H1 (cell line): ENCODE measurements around the gene PLPPR2. TPM values are rescaled to one million over a fixed set of nuclear protein-coding genes. Genes with fewer than 3 reads are reported as not detected.

Source experiments
- CTCF ChIA-PET: fragments of 300-600 bp; sonication (Branson Sonifier 250); formaldehyde crosslinking; loops from one replicate; lab custom pipeline; 2021; ENCODE audit not compliant: partially characterized antibody; lab: Charles Lee
- POLR2A ChIA-PET: fragments of 300-600 bp; sonication (Branson Sonifier 250); formaldehyde crosslinking; loops from one replicate; lab custom pipeline; 2021; ENCODE audit warnings: inconsistent platforms; ENCODE audit not compliant: partially characterized antibody; lab: Charles Lee
- DNase-seq, 2 experiments: peaks; one replicate each; pipeline versions ENCODE4 v3.0.0 to v3.0.0-alpha.2; 2010 to 2022; ENCODE audit warnings: low spot score in 2 of 2, low read depth in 1 of 2, mixed read lengths in 1 of 2
- FAIRE-seq: peaks from 2 replicates; lab custom pipeline; 2011; peaks lifted over from hg19 to GRCh38; lab: Jason Lieb, UNC
- H2AFZ ChIP-seq: 2 replicates; pipeline ENCODE4 v1.8.1; 2012; ENCODE audit warnings: low read length, inconsistent platforms
- H2AK5ac ChIP-seq: 2 replicates; pipeline ENCODE4 v1.6.1; 2013; ENCODE audit warnings: low read depth, low read length
- H2BK120ac ChIP-seq: replicated peaks from 2 replicates; pipeline ENCODE3; 2013; ENCODE audit warnings: low read depth, low read length, inconsistent platforms
- H2BK12ac ChIP-seq: 2 replicates; pipeline ENCODE4 v1.6.1; 2013; ENCODE audit warnings: low read depth, low read length
- H2BK15ac ChIP-seq: 2 replicates; pipeline ENCODE4 v1.6.1; 2013; ENCODE audit warnings: low read length
- H2BK20ac ChIP-seq: 2 replicates; pipeline ENCODE4 v1.6.1; 2013; ENCODE audit warnings: low read length
- H2BK5ac ChIP-seq: 2 replicates; pipeline ENCODE4 v1.6.1; 2013; ENCODE audit warnings: low read depth, low read length
- H3K14ac ChIP-seq: 2 replicates; pipeline ENCODE4 v1.6.1; 2013; ENCODE audit warnings: inconsistent platforms; ENCODE audit not compliant: insufficient read length
- H3K18ac ChIP-seq: 2 replicates; pipeline ENCODE4 v1.6.1; 2013; ENCODE audit warnings: low read length; ENCODE audit errors: extremely low read depth
- H3K23ac ChIP-seq: 2 replicates; pipeline ENCODE4 v1.6.1; 2013; ENCODE audit warnings: inconsistent platforms; ENCODE audit not compliant: insufficient read length
- H3K23me2 ChIP-seq: 2 replicates; pipeline ENCODE4 v1.6.1; 2013; ENCODE audit warnings: low read depth, low read length
- H3K27ac ChIP-seq: 2 replicates; pipeline ENCODE4 v1.6.1; 2011; ENCODE audit warnings: low read depth, low read length, inconsistent platforms
- H3K27me3 ChIP-seq, 4 experiments: replicated peaks in 1 of 4; 1 replicate in 1 of 4; 2 replicates in 3 of 4; pipeline versions ENCODE4 v1.6.1 to v1.8.1; 2011 to 2013; ENCODE audit warnings: low read length in 3 of 4, mild to moderate bottlenecking in 3 of 4, inconsistent platforms in 2 of 4, mixed read lengths in 2 of 4, moderate library complexity in 1 of 4; ENCODE audit not compliant: control insufficient read depth in 3 of 4, insufficient read depth in 3 of 4; ENCODE audit errors: extremely low read depth in 1 of 4
- H3K36me3 ChIP-seq, 4 experiments: 2 replicates each; pipeline versions ENCODE4 v1.6.1 to v1.8.1; 2011 to 2013; ENCODE audit warnings: mild to moderate bottlenecking in 4 of 4, low read length in 3 of 4, moderate library complexity in 2 of 4, control low read depth in 1 of 4, inconsistent platforms in 1 of 4; ENCODE audit not compliant: insufficient read depth in 4 of 4, control insufficient read depth in 2 of 4
- H3K4ac ChIP-seq: replicated peaks from 2 replicates; pipeline ENCODE3; 2013; ENCODE audit warnings: low read length, low read depth, mixed read lengths, inconsistent platforms; ENCODE audit not compliant: insufficient read length
- H3K4me1 ChIP-seq, 4 experiments: replicated peaks in 1 of 4; 1 replicate in 1 of 4; 2 replicates in 3 of 4; pipeline versions ENCODE4 v1.6.1 to v1.8.1; 2011 to 2013; ENCODE audit warnings: low read length in 3 of 4, inconsistent platforms in 2 of 4, mixed read lengths in 1 of 4; ENCODE audit not compliant: insufficient read depth in 4 of 4, control insufficient read depth in 3 of 4
- H3K4me2 ChIP-seq, 2 experiments: 2 replicates each; pipeline versions ENCODE4 v1.6.1 to v1.8.1; 2011 to 2013; ENCODE audit warnings: low read depth in 2 of 2, low read length in 2 of 2, control low read depth in 1 of 2, inconsistent platforms in 1 of 2, mild to moderate bottlenecking in 1 of 2; ENCODE audit not compliant: insufficient read depth in 1 of 2
- H3K4me3 ChIP-seq, 4 experiments: fragments of 200-600, 300-600 bp in 1 of 4; sonication (generic), shearing (Covaris generic), sonication (Bioruptor Twin) in 1 of 4; 2 replicates each; pipeline versions ENCODE4 v1.5.1 to v1.8.1; 2011 to 2016; ENCODE audit warnings: low read length in 4 of 4, low read depth in 3 of 4, control low read depth in 2 of 4, inconsistent platforms in 2 of 4, mild to moderate bottlenecking in 2 of 4, mixed read lengths in 1 of 4, moderate library complexity in 1 of 4; ENCODE audit not compliant: insufficient read depth in 2 of 4; ENCODE audit errors: extremely low read depth in 1 of 4
- H3K56ac ChIP-seq: replicated peaks from 2 replicates; pipeline ENCODE3; 2013; ENCODE audit warnings: low read depth, mild to moderate bottlenecking, mixed read lengths, low read length, inconsistent platforms; ENCODE audit not compliant: insufficient read length
- H3K79me1 ChIP-seq: 2 replicates; pipeline ENCODE4 v1.6.1; 2013; ENCODE audit warnings: low read depth, low read length, control low read depth
- H3K79me2 ChIP-seq, 2 experiments: 2 replicates each; pipeline versions ENCODE4 v1.6.1 to v1.8.1; 2012 to 2013; ENCODE audit warnings: low read length in 2 of 2, mild to moderate bottlenecking in 2 of 2, inconsistent platforms in 1 of 2; ENCODE audit not compliant: insufficient read depth in 2 of 2, control insufficient read depth in 1 of 2
- H3K9ac ChIP-seq, 4 experiments: replicated peaks in 1 of 4; 1 replicate in 1 of 4; 2 replicates in 3 of 4; pipeline versions ENCODE4 v1.6.1 to v1.8.1; 2011 to 2013; ENCODE audit warnings: low read depth in 3 of 4, low read length in 3 of 4, control low read depth in 2 of 4, mild to moderate bottlenecking in 2 of 4, moderate library complexity in 2 of 4, inconsistent platforms in 1 of 4; ENCODE audit errors: extremely low read depth in 1 of 4
- H3K9me3 ChIP-seq, 2 experiments: 2 replicates each; pipeline versions ENCODE4 v1.6.1 to v1.8.1; 2012 to 2013; ENCODE audit warnings: mild to moderate bottlenecking in 2 of 2, moderate library complexity in 2 of 2, control low read depth in 1 of 2, inconsistent platforms in 1 of 2, low read depth in 1 of 2, low read length in 1 of 2, mixed read lengths in 1 of 2; ENCODE audit not compliant: insufficient read depth in 2 of 2
- H4K20me1 ChIP-seq, 2 experiments: replicated peaks in 1 of 2; 2 replicates each; pipeline versions ENCODE3 to v1.8.1; 2011 to 2013; ENCODE audit warnings: inconsistent platforms in 2 of 2, low read length in 2 of 2, mild to moderate bottlenecking in 1 of 2; ENCODE audit not compliant: insufficient read depth in 2 of 2, control insufficient read depth in 1 of 2
- H4K5ac ChIP-seq: 2 replicates; pipeline ENCODE4 v1.6.1; 2013; ENCODE audit warnings: low read length, low read depth, mixed read lengths, inconsistent platforms; ENCODE audit not compliant: insufficient read length
- H4K8ac ChIP-seq: 2 replicates; pipeline ENCODE4 v1.8.0; 2013; ENCODE audit warnings: mild to moderate bottlenecking, moderate library complexity, low read length, inconsistent platforms; ENCODE audit not compliant: insufficient read depth; ENCODE audit errors: extremely low read depth
- H4K91ac ChIP-seq: replicated peaks from 2 replicates; pipeline ENCODE3; 2013; ENCODE audit warnings: low read length, mixed read lengths, inconsistent platforms; ENCODE audit not compliant: insufficient read length
- CTBP2 ChIP-seq: IDR thresholded peaks from 2 replicates; pipeline ENCODE4 v1.7.0; 2011; ENCODE audit warnings: borderline replicate concordance, mild to moderate bottlenecking, moderate library complexity, mixed read lengths, low read length; ENCODE audit not compliant: insufficient read depth, insufficient read length
- JUND ChIP-seq: IDR thresholded peaks from 2 replicates; pipeline ENCODE4 v1.6.1; 2011; ENCODE audit warnings: mild to moderate bottlenecking, improper control_type of control experiment, low read length
- NANOG ChIP-seq: IDR thresholded peaks from 2 replicates; pipeline ENCODE4 v1.6.1; 2011; ENCODE audit warnings: low read length, low read depth, mild to moderate bottlenecking, inconsistent platforms; ENCODE audit not compliant: insufficient read depth, poor library complexity, severe bottlenecking
- PHF8 ChIP-seq: fragments of 200-600 bp; sonication (generic); conservative IDR thresholded peaks from 2 replicates; pipeline ENCODE4 v1.7.1; 2012; ENCODE audit warnings: low read depth, mild to moderate bottlenecking, inconsistent platforms, low read length, moderate library complexity
- POLR2AphosphoS5 ChIP-seq: IDR thresholded peaks from 2 replicates; pipeline ENCODE4 v1.6.1; 2011; ENCODE audit warnings: low read depth, low read length
- RFX5 ChIP-seq: IDR thresholded peaks from 2 replicates; pipeline ENCODE4 v1.6.1; 2011; ENCODE audit warnings: low read depth, low read length, improper control_type of control experiment, borderline replicate concordance
- SIN3A ChIP-seq, 2 experiments: IDR thresholded peaks in 1 of 2; conservative IDR thresholded peaks in 1 of 2; 2 replicates each; pipeline ENCODE4 v1.6.1; 2011 to 2012; ENCODE audit warnings: low read length in 2 of 2, improper control_type of control experiment in 1 of 2, low read depth in 1 of 2, mild to moderate bottlenecking in 1 of 2
- SIRT6 ChIP-seq: IDR thresholded peaks from one replicate; pipeline ENCODE4 v1.7.1; 2012; ENCODE audit warnings: low read length, inconsistent platforms
- WGBS, 2 experiments: shearing (Covaris generic) in 1 of 2; methylation state at CpG; one replicate each; pipeline versions ENCODE4 v1.1.6 to v1.1.7; 2013 to 2015; ENCODE audit warnings: low lambda C conversion rate in 2 of 2, mixed read lengths in 2 of 2, inconsistent platforms in 1 of 2, low coverage in 1 of 2, missing lambda C conversion rate in 1 of 2; ENCODE audit not compliant: insufficient replicate concordance in 2 of 2, insufficient coverage in 1 of 2, insufficient read length in 1 of 2; ENCODE audit errors: extremely low coverage in 1 of 2, missing lambda C conversion rate in 1 of 2; 5-methylcytosine and 5-hydroxymethylcytosine counted together
- polyA plus RNA-seq, 7 experiments: library from polyadenylated mRNA; depleted of rRNA in 3 of 7; stranded (reverse) in 5 of 7; unstranded in 2 of 7; fragments of >200 nt in 5 of 7; fragments of 200-250 nt in 2 of 7; gene quantifications; 1 replicate in 5 of 7; 2 replicates in 1 of 7; 4 replicates in 1 of 7; pipeline versions ENCODE4 v1.2.1 to v1.2.3, GENCODE V29; 2011 to 2013; ENCODE audit warnings: missing spikeins in 2 of 7, mixed read lengths in 2 of 7
- total RNA-seq: library from RNA; stranded (reverse); fragmentation: NEBNext Ultra II Directional; extraction: Animal tissue kit (Norgen Biotek cat#: 25700); gene quantifications from 2 replicates; pipeline ENCODE4 v1.2.1, GENCODE V29; 2021

Gene PLPPR2
- total and polyA plus RNA-seq, 2 of the 8 experiments (the other 6 are each of a cell fraction or from before 2014, with no cell fraction given), result 7.2 to 11.7 TPM

DNA sequence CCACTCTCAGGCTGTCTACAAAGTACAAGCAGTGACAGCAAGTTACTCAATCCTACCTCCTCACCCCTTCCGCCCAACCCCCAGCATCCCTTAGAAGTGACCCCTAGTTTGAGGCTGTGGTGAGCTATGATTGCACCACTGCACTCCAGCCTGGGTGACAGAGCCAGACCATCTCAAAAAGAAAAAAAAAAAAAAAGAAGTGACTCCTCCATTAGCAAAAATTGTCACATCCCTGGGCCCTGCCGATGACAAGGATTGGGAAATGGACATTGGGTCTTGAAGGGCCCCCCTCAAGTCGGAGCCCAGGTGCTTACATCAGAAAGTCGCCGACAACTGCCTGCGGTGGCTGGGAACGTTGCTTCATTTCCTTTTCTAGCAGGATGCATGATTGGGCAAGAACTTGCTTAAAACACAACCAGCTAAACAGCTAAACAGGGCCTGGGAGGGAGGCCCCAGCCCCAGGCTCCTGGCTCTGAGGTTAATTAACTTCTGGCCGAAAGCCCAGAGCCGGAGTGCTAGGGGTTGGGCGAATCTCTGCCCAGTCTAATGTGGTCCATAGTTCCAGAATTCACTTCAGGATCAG is 31.1 kb upstream of the PLPPR2 start:
- Histone ChIP-seq H3K9ac (no peak overlapping the region), H2BK12ac (no peak overlapping the region), H3K79me2 (no peaks in the 10 kb centered on the region), H3K4ac (no peak overlapping the region), H4K8ac (no peak overlapping the region), H3K36me3 (no peaks in the 10 kb centered on the region), H4K5ac (no peak overlapping the region), H3K4me1 (peaks cover 0 to 5% (median 0%) of the 10 kb centered on the region in 4 experiments; a peak in 3 of 7 replicates), H2AK5ac (no peak overlapping the region), H3K4me2 (no peak overlapping the region), H3K23me2 (no peaks in the 10 kb centered on the region), H3K14ac (no peak overlapping the region), H3K56ac (no peak overlapping the region), H3K23ac (no peak overlapping the region), H2BK120ac (no peak overlapping the region), H3K79me1 (no peaks in the 10 kb centered on the region), H2BK20ac (no peak overlapping the region), H3K18ac (no peak overlapping the region), H4K20me1 (no peaks in the 10 kb centered on the region), H2AFZ (no peak overlapping the region), H3K27ac (no peak overlapping the region; the same call in 1 of the 2 replicates), H2BK5ac (no peak overlapping the region), H3K9me3 (no peaks in the 10 kb centered on the region), H2BK15ac (no peak overlapping the region), H3K27me3 (no peaks in the 10 kb centered on the region), H3K4me3 (no peak overlapping the region), H4K91ac (no peak overlapping the region)
- POLR2A ChIA-PET, result interaction anchor here (0.8 to 2.7 kb wide), 5 partner anchors 13 to 57 kb away, joined by 3 to 5 read pairs (median 4); partner anchors contain the start of gene RAB3D
- WGBS, 2 experiments, result 88% methylated on average over 10 of the region's 10 CpGs; no CpG with 5 or more reads in 1 of the 2 experiments
- DNase-seq, result no peak
- FAIRE-seq, result no peak
- CTCF ChIA-PET, result interaction anchor here (0.6 to 1.1 kb wide), 4 partner anchors 9 to 136 kb away, joined by 3 to 4 read pairs (median 3); no protein-coding TSS in a partner anchor
- TF ChIP-seq CTBP2 (no peak), JUND (no peak), PHF8 (no peak), SIN3A (conservative IDR thresholded peaks at IDR 0.05 in 1 of 2, IDR thresholded peaks at IDR 0.05 in 1 of 2; ENCODE audit: low read depth in 1 of 2, low read length in 2 of 2) (no peak), SIRT6 (no peak), NANOG (no peak), POLR2AphosphoS5 (no peak), RFX5 (no peak)
